Measurements from ENCODE around the gene SLC16A4. TPM values are rescaled to one million over a fixed set of nuclear protein-coding genes. Genes with fewer than 3 reads are reported as not detected.

SLC16A4 gene
- total RNA-seq, 1 donor from 2014 or later: 9.6 TPM

DNA sequence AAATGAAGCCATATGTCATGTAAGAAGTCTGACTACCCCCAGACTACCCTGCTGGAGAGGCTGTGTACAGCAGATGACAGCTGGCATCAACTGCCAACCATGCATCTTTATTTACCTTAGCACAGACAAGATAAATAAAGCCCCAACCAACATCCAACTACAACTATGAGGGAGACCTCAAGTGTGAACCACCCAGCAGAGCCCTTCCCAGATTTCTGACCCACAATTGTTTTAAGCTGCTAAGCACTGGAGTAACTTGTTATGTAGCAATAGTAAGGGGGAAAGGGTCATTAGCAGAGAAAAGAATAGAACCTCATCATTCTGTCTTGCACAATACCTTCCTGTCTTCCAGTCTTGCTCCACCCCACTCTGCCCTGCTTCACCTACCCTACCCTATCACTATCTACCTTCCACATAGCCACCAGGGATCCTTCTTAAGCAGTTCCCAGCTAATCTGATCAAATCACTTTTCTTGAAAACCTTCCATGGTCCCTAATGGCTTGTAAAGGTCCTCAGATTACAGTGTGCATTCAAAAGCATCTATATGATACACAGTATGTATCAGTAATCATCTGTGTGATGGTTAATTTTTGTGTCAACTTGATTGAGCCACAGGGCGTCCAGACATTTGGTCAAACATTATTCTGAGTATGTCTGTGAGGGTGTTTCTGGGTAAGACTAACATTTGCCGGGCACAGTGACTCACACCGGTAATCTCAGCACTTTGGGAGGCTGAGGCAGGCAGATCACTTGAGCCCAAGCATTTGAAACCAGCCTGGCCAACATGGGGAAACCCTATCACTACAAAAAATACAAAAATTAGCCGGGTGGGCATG is 71.3 kb downstream of the SLC16A4 start:
- DNase-seq (no peak), ATAC-seq (peak in 1 of 2 donors; percentile 29)
- no peaks in the 10 kb centered on the region for H3K27me3 ChIP-seq (ENCODE audit: low read depth)
- TF ChIP-seq, protein P1, sequence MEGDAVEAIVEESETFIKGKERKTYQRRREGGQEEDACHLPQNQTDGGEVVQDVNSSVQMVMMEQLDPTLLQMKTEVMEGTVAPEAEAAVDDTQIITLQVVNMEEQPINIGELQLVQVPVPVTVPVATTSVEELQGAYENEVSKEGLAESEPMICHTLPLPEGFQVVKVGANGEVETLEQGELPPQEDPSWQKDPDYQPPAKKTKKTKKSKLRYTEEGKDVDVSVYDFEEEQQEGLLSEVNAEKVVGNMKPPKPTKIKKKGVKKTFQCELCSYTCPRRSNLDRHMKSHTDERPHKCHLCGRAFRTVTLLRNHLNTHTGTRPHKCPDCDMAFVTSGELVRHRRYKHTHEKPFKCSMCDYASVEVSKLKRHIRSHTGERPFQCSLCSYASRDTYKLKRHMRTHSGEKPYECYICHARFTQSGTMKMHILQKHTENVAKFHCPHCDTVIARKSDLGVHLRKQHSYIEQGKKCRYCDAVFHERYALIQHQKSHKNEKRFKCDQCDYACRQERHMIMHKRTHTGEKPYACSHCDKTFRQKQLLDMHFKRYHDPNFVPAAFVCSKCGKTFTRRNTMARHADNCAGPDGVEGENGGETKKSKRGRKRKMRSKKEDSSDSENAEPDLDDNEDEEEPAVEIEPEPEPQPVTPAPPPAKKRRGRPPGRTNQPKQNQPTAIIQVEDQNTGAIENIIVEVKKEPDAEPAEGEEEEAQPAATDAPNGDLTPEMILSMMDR (IDR thresholded peaks at IDR 0.05): no peak
- no peaks in the 10 kb centered on the region for H3K4me1 ChIP-seq
- H3K9me3 ChIP-seq: no peaks in the 10 kb centered on the region
- no peak overlapping the region for H3K4me3 ChIP-seq
- intact Hi-C loops (cut with DNase I): no loop called here
- H3K27ac ChIP-seq: no peak overlapping the region
- no peaks in the 10 kb centered on the region for H3K36me3 ChIP-seq

DNA sequence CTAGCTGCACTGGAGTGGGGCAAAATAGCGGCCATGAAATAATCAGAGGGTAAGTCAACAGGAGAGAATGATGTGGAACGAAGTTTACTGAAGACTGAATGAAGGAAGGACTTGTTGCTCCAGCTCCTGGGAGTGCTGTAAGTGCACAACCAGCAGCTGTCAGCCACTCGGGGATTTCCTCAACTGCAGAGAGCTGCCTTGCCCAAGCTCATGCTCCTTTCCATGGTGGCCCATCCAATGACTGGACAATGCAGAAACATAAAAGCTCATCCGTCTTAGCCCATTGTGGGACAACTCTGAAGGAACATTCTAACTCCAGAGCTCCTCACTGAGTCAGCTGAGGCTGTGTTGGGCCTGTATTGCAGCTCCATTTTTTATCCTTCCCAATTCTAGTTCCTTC is 72.8 kb downstream of the SLC16A4 start:
- no peak for DNase-seq
- no peaks in the 10 kb centered on the region for H3K4me1 ChIP-seq
- H3K27ac ChIP-seq: no peak overlapping the region
- H3K9me3 ChIP-seq: no peaks in the 10 kb centered on the region
- no peak for ATAC-seq
- H3K36me3 ChIP-seq: no peaks in the 10 kb centered on the region
- intact Hi-C loops (cut with DNase I): no loop called here
- H3K27me3 ChIP-seq (ENCODE audit: low read depth): no peaks in the 10 kb centered on the region
- H3K4me3 ChIP-seq: no peak overlapping the region
- TF ChIP-seq, protein P1 (IDR thresholded peaks at IDR 0.05): no peak

DNA sequence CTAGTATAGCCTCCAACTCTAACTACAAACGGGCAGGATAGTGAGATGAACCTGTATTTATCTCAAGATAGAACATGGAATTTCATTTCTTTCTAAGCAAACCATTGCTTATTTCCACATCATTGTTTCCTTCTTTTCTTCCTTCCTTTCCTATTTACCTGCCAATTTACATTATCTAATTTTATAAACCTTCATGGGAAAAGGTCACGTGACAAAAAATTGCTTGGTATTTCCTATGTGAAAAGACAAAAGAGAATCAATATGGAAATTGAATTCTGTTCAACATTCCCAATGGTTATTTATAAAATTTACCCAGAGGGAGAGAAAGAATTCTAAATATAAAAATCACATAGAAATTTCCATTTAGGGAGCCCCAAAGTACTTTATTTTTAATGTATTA is 74.1 kb downstream of the SLC16A4 start:
- intact Hi-C loops (cut with DNase I): no loop called here
- DNase-seq (no peak), ATAC-seq (no peak)
- Histone ChIP-seq H3K27ac (no peak overlapping the region), H3K9me3 (no peaks in the 10 kb centered on the region), H3K4me3 (no peak overlapping the region), H3K4me1 (peaks cover 5% of the 10 kb centered on the region), H3K36me3 (no peaks in the 10 kb centered on the region), H3K27me3 (ENCODE audit: low read depth) (no peaks in the 10 kb centered on the region)
- TF ChIP-seq, protein P1 (IDR thresholded peaks at IDR 0.05): no peak

Other genes with a start within 250 kb of the SLC16A4 start
- gene SLC6A17, start 240.5 kb downstream of the SLC16A4 start, total RNA-seq: not detected
- 10.0 TPM for gene KCNC4, start 180.7 kb downstream of the SLC16A4 start, total RNA-seq
- gene RBM15, start 51.6 kb downstream of the SLC16A4 start, total RNA-seq: 23.3 TPM
- gene LAMTOR5, start 16.7 kb upstream of the SLC16A4 start, total RNA-seq: 121 TPM
- not detected for gene PROK1, start 60.1 kb upstream of the SLC16A4 start, total RNA-seq
- gene KCNA10, start 128.1 kb upstream of the SLC16A4 start, total RNA-seq: not detected
- 0.77 TPM for gene KCNA2, start 215.3 kb upstream of the SLC16A4 start, total RNA-seq

Measured in lower lobe of right lung (tissue), 2 donors.